Measurements from ENCODE around the gene NODAL.

Gene NODAL

DNA sequence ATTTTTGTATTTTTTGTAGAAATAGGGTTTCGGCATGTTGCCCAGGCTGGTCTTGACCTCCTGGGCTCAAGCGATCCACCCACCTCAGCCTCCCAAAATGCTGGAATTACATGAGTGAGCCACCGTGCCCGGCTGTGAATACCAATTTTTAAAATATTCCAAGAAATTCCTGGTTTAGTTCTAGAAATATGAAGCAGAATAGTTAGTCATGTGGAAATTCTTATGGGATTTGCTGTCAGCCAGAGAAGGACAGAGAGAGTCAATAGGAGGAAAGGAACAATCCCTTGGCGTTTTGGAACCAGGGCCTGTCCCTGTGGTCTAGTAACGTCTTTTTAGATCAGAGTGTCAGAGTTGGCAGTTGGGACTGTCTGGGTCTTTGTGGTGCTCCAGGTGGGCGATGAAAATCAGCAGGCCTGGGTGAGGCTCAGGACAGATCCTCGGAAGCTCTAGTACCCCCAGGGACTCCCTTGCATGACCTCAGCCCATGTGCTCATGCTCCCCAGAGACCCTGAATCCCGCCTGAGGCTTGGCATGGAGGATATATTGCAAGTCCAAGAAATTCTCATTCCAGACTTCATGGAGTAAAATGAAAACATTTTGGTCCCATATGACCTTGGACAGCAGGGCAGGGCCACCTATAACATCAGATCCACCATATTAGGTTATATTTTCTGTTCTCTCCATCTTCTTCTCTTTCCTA is 7.8 kb downstream of the NODAL start:
- DNase-seq (ENCODE audit: low spot score) = no peak

DNA sequence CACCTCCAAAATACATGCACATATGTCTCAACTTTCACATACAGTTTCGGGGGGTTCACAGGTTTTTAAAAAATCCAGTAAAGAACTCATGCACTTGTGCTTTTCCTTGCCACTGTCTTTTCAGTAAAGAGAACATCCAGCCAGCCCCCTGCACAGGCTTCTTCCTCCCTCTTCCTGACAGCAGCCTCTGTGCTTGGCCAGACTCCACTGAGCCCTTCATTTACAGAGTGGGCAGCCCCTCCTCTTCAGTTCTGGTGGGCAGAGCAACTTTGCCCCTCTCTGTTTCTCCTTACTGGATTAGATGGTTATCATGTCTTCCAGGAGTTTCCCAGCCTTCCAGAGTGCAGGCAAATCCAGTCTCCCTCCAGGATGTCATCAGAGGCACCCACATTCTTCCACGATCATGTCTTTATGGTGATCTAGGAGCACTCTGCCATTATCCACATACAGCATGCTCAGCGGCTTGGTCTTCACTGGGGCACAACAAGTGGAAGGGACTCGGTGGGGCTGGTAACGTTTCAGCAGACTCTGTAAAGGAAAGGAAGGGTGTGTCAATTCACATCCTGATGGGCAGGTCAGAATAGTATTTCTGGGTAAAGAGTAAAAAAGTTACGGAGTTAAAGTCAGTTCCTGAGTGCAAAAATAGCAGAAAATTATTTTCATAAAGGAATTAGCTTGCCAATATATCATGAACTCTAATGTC is 8.8 kb downstream of the NODAL start:
- DNase-seq (ENCODE audit: low spot score) = no peak

DNA sequence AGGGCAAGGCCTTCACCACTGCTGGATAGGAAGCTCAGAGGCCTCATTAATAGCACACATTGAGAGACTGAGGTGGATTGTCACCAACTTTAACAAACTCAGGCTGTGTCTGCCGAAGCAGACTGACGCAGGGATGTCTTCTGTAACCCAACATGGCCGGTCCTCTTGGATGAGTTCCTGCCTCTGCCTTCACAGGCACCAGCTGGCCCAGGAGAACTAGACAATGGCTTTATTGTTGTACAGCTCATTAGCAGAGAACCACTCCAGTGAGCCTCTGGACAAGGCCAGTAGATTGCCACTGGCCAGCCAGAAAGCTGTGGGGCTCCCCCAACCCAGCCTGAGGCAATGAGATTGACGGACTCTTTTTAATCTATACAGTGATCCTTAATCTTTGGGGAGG is 9.4 kb downstream of the NODAL start:
- no peak for DNase-seq (ENCODE audit: low spot score)

DNA sequence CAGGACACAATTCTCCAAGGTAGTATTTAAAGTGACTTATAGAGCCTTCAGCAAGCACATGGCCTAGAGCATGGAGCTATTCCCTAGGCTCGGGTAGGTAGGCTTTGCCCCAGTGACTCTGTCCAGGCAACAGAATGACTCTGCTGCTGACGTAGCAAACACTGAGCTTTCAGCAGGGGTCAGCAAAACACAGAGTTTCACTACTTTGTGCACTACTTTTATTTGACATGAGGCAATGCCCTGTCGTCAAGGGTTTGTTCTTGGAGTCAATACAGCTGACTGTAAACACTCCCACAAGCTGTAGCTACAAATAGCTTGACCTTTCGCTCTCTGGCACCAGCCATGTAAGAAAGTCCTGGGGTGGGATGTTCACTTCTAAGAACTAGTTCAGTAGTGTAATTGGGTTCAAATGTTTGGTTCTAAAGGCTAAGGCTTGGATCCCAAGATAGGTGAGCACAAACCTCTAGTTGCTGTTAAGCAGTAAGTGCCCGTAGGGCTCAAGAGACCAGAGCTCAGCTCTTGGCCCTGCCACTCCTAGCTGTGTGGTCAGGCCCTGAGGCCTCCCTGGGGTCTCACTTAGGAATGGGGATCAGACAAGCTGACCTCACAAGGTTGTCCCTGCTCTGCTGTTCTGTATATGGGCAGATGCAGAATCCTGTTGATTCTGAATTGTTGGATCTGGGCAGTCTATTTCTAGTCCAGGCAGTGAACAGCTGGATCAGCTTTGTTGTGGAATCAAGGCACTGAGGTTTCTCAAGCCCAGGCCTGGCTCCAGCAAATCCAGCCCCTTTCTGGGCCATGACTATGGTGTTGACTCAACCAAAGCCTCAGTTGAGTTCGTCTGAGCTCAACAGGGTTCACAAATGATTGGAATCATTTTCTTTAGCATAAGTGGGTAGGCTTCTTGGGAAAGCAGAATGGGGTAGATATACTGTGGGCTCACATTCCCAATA is 10.7 kb downstream of the NODAL start:
- DNase-seq (ENCODE audit: low spot score) = no peak

DNA sequence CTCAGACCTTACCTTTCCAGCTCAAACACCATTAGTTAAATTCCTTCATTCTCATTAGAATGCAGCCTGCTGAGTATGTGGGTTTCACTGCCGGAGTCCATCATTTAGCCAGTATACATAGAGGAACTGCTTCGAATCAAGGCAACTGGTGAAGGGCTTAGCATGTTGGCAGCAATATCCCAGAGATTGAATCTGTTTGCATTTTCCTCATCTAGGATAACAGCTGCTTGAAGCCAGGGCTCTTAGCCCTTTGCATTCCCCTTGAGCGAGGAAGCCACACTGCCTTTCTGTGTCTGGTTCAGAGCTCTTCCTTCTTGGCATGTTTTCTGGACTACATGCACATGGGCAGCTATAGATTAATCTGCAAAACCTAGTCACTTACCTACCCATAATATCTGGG is 14.7 kb downstream of the NODAL start:
- DNase-seq (ENCODE audit: low spot score) = no peak

DNA sequence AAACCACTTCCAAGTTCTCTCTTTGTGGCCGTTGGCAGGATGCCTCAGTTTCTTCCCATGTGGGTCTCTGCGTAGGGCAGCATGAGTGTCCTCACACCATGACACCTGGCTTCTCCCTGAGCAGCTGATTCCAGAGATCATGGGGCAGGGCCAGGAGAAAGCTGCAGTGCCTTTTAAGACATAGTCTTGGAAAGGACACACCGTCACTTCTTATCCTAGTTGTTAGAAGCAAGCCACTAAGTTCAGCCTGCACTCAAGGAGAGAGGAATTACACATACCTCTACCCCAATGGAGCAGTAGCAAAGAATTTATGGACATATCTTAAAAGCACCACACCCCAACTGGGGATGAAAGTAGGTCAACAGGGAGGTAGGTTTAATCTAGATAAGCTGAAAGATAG is 16.4 kb downstream of the NODAL start:
- DNase-seq (ENCODE audit: low spot score) = no peak

DNA sequence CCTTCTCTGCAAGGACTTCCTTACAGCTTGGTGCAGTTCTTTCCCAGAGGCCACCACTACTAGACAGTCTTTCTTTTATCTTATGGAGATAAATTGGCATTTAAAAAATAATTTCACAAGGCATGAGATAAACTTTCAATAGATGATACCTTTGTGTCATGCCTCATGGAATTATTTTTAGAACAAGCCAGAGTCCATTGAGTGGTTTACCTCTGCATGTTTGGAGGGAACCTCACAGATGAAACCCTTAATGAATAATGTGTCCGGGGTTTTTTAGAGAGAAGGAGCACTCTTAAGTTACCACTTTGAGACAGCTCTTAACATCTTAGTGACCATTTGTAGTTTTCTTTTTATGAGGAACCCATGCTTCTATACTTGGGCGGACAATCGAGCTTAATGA is 17.2 kb downstream of the NODAL start:
- no peak for DNase-seq (ENCODE audit: low spot score)

DNA sequence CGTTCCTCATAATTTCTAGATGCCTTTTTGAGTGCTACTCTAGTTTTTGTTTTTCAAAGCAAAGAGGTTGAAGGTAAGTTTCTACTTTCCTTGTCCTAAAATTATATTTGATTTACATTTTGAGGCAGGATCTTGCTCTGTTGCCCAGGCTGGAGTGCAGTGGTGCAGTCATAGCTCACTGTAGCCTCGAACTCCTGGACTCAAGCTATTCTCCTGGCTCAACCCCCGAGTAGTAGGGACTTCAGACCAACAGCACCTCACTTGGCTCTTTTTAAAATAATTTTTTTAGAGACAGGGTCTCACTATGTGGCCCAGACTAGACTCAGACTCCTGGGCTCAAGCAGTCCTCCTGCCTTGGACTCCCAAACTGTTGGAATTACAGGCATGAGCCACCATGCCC is 22.8 kb downstream of the NODAL start:
- no peak for DNase-seq (ENCODE audit: low spot score)

GRCh38 chr10:70418229-70418628 is 23.3 kb downstream of the NODAL start:
- no peak for DNase-seq (ENCODE audit: low spot score)

GRCh38 chr10:70417568-70417967 is 23.9 kb downstream of the NODAL start:
- DNase-seq (ENCODE audit: low spot score) = no peak

GRCh38 chr10:70412356-70412755 is 29.1 kb downstream of the NODAL start:
- no peak for DNase-seq (ENCODE audit: low spot score)

DNA sequence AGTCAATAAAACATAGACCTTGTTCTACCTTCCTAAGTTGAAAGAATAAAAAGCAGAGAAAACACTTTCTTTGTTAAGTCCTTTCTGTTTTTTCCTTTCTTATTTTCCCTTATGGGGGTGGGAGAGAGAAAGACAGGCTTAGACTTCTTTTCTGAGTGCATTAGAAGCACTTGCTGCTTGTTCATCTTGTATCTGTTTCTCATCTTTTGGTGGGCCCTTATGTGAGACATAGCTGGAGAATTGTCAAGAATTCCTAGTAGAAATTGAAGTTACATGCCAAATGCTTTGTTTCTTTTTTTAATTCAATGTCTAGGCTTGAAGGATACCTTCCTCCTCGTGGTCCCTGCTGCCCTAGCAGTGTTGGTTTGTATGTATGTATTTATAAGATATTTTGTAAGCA is 30.9 kb downstream of the NODAL start:
- no peak for DNase-seq (ENCODE audit: low spot score)

DNA sequence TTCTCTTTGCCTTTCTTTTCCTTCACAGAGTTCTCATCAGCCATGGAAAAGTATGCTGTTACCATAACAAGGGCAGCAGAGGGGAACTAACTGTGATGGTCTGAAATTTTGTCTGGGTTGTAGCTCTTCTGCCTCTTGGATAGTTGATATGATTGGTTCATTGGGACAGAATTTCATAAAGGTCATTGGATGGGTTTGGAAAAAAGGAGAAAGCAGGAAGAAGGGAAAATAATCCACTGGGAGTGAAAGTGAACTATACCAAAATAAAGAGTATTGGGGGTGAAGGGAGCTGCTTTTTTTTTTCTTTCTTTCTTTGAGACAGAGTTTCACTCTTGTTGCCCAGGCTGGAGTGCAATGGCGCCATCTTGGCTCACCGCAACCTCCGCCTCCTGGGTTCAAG is 31.7 kb downstream of the NODAL start:
- DNase-seq (ENCODE audit: low spot score) = no peak

DNA sequence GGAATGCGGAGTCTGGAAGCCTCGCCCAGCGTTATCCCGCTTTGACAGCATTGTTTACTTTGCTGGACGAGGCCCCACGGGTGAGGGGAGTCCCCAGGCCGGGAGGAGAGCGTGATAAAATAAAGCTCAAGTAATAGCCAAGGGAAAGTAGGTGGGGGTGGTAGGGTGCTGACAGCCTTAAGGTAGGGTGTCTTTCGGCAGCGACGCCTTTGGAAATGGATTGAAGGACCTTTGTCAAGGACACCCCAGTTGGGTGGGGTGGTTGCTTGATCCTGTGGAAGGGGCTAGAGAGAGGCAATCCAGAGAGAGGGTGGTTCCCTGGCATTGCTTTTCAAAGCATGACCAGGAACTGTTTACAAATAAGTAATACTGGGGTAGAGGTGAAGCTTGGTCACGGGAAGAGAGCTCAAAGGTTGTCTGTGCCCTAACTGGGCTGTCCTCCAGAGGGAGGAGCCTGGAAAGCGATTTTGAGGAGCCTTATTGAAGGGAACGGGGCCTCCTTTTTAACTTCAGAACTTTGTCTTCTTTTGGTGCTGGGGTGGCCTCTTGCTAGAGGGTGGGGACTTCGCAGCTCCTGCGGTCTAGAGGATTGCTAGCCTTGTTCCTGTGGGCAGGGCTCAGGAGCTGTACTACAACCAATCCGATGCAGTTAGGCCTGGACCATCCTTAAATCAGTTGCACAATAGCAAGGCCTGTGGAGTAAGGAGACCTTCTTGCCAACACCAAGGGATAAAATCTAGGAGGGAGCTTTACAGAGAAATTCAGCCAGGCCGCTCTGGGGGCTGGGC is 36.2 kb downstream of the NODAL start:
- peak; percentile 36 for DNase-seq (ENCODE audit: low spot score)

- DNase-seq (ENCODE audit: low spot score) = no peak
Measured at GRCh38 chr10:70404787-70405036, 36.8 kb downstream of the NODAL start.

DNA sequence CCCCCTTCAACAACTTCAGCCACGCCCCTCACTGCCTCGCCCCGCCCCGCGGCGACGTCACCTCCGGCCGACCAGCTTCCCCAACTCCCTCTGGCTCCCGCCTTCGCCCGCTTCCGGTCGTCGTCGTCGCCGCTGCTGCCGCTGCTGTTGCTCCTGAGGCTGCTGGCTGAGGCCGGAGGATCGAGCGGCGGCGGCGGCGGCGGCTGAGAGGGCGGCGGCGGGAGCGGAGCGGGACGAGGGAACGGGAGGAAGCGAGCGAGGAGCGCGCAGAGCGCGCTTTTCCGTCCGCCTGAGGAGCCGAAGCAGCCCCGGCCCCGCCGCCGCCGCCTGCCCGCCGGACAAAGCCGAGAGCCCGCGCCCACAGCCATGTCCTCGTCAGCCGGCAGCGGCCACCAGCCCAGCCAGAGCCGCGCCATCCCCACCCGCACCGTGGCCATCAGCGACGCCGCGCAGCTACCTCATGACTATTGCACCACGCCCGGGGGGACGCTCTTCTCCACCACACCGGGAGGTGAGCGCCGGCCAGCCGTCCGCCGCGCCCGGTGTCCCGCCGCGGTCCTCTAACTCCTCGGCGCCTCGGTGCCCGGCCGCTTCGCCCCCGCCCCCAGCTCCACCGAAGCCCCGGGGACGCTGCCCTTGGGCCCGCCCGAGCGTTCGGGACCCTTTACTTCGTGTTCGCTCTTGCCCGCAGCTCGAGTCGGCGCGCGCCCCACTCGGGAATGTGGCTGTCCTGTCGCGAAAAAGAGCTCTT is 37.3 kb downstream of the NODAL start, which contains the start of gene EIF4EBP2:
TSS of gene EIF4EBP2 (plus strand) at position 110 of the 751 bp plus-strand sequence. CDS start at position 367, 257 bp downstream.
- no peak for DNase-seq (ENCODE audit: low spot score)

GRCh38 chr10:70403483-70404035 is 37.9 kb downstream of the NODAL start:
- DNase-seq (ENCODE audit: low spot score) = peak; percentile 89

DNA sequence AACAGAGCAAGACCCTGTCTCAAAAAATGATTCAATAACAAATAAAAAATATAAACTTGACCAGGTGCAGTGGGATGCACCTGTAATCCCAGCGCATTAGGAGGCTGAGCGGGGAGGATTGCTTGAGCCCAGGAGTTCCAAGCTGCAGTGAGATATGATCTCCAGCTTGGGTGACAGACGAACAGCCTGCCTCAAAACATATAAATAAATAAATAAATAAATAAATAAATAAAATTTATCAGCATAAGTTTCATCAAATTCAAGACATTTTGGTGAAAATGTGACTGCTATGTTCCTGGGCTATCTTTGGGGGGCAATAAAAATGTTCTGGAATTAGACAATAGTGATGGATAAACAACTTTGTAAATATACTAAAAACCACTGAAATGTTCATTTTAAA is 42.3 kb downstream of the NODAL start:
- no peak for DNase-seq (ENCODE audit: low spot score)

- no peak for DNase-seq (ENCODE audit: low spot score)
Measured at GRCh38 chr10:70396140-70396539, 45.3 kb downstream of the NODAL start.

GRCh38 chr10:70391654-70392053 is 49.8 kb downstream of the NODAL start:
- no peak for DNase-seq (ENCODE audit: low spot score)
